Esophagus muscularis mucosa (tissue), 3 donors: Measurements from ENCODE around the gene FHL3.

Experiments
- POLR2AphosphoS5 ChIP-seq, 2 donors: sonication (generic); formaldehyde crosslinking; IDR thresholded peaks; one replicate each; pipeline ENCODE4 v1.6.1; 2017; ENCODE audit warnings: antibody characterized with exemption in 2 of 2
- TF ChIP-seq, protein P1 (sequence below), 3 experiments: fragments of 200-600 bp in 2 of 3; fragments of 450-650 bp in 1 of 3; sonication (generic) in 2 of 3; IDR thresholded peaks; one replicate each; pipeline ENCODE4 v1.5.1; 2017 to 2019; ENCODE audit warnings: antibody characterized with exemption in 3 of 3, mild to moderate bottlenecking in 2 of 3, moderate library complexity in 1 of 3

GRCh38 chr1:38013227-38013622 lies 7.9 kb upstream of the FHL3 start:
- TF ChIP-seq, protein P1, sequence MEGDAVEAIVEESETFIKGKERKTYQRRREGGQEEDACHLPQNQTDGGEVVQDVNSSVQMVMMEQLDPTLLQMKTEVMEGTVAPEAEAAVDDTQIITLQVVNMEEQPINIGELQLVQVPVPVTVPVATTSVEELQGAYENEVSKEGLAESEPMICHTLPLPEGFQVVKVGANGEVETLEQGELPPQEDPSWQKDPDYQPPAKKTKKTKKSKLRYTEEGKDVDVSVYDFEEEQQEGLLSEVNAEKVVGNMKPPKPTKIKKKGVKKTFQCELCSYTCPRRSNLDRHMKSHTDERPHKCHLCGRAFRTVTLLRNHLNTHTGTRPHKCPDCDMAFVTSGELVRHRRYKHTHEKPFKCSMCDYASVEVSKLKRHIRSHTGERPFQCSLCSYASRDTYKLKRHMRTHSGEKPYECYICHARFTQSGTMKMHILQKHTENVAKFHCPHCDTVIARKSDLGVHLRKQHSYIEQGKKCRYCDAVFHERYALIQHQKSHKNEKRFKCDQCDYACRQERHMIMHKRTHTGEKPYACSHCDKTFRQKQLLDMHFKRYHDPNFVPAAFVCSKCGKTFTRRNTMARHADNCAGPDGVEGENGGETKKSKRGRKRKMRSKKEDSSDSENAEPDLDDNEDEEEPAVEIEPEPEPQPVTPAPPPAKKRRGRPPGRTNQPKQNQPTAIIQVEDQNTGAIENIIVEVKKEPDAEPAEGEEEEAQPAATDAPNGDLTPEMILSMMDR (IDR thresholded peaks at IDR 0.05): no peak
- no peak for TF ChIP-seq POLR2AphosphoS5 (IDR thresholded peaks at IDR 0.05)
